GM12801 (cell line): ENCODE results near the gene FGGY.

ENCODE experiments used
- TF ChIP-seq, protein P1 (sequence below): IDR thresholded peaks from one replicate; pipeline ENCODE4 v1.5.1; 2011; ENCODE audit warnings: control low read depth; ENCODE audit not compliant: insufficient read length; ENCODE audit errors: extremely low read depth

FGGY gene

DNA sequence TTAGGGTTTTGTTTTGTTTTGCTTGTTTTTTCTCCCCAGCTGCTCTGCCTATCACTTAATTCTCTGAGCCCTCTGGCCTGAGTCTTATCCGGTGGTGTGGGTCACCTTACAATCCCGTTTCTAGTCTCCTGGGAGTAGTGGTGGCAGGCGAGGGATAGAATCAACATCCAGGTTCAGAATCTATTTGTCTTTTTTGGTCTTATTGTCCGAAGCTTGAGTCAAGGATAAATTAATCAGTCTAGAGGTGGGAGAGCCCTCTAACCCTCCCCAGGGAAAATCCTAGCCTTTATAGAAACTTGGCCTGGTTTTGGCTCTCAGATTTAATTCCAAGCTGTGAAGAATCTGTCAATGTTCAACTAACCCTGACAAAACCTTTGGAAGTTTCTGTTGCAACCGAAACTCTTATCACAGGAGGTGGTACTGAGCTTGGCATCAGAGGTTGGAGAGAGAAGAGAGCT, 246.3 kb downstream of the FGGY start:
- TF ChIP-seq, protein P1, sequence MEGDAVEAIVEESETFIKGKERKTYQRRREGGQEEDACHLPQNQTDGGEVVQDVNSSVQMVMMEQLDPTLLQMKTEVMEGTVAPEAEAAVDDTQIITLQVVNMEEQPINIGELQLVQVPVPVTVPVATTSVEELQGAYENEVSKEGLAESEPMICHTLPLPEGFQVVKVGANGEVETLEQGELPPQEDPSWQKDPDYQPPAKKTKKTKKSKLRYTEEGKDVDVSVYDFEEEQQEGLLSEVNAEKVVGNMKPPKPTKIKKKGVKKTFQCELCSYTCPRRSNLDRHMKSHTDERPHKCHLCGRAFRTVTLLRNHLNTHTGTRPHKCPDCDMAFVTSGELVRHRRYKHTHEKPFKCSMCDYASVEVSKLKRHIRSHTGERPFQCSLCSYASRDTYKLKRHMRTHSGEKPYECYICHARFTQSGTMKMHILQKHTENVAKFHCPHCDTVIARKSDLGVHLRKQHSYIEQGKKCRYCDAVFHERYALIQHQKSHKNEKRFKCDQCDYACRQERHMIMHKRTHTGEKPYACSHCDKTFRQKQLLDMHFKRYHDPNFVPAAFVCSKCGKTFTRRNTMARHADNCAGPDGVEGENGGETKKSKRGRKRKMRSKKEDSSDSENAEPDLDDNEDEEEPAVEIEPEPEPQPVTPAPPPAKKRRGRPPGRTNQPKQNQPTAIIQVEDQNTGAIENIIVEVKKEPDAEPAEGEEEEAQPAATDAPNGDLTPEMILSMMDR, result no peak

DNA sequence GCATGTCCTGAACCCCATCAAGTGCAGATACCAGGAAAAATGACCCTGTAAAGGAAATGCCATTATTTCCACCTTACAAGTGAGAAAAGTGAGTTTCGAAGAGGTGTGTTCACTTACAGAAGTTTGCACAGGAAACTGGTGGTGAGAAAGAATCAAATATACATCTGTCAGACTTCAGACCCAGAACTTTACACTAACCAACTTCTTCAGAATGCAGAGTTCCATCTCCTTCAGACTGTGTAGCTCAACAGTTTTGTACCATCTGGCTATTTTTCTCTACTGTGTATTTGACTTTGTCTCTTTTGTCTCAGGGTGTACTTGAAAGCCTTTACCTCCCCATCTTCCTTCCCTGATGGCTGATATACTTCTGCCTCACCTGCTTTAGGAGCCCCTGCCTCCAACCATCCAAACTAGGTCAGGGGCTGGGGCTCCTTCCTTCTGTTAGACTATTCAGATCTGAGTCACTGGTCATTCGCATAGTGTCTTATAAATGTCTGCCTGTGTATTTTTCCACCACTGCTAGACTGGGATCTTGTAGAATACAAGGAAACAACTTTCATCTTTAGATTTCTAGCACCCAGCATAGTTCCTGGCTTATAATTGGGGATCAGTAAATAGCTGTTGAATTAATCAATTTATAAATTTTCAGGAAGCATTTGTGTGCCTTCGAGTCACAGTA, 247.9 kb downstream of the FGGY start:
- TF ChIP-seq, protein P1, result no peak

DNA sequence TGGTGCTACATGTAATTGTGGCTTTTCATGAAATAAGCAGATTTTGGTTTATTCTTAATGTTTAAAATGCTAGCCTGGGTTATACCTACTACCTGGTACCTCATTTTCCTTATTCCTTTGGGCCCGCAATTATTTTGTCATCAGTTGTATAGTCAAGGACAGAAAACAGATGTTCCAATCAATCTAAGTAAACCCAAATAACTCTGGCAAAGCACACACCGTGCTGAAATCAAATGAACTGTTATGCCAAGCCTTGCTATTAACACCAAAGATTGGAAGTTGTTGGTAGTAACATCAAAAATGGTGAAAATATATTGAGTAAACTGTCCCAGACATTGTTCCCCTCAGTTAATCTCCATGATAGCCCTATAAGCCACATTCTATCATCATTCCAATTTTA, 248.9 kb downstream of the FGGY start:
- TF ChIP-seq, protein P1, result no peak

DNA sequence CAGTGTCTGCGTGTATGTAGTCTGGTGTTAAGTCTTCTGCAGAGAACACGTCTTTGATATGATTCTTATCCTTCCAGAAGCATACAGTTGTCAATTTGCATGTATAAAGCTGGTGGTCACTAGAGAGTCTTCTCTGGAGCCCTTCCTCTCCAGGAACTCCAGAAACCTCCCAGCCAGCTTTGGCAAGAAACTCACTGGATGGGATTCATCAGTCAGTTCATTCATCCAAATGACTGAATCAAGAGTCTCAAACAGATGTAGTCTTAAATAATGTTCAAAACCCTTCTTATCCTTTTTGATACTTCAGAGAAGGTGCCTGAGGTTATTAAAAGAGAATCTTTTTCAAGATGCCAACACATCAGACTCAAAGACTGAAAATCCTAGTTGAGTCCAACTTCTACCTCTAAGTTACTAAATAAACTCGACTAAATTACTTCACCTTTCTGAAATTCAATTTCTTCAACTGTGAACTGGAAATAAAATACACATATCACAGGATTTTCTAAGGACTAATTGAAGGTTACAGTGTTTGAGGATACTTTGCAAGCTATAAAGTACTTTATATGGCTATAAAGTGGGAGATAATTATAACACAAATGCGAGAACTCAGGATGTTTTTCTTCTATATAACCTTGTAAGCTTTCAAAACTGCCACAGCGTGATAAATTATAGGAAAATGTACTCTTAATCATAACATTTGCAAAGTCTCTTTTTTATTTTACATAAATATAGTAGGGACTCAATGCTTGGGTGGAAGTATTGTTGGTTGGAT, 252.4 kb downstream of the FGGY start:
- TF ChIP-seq, protein P1, result no peak

DNA sequence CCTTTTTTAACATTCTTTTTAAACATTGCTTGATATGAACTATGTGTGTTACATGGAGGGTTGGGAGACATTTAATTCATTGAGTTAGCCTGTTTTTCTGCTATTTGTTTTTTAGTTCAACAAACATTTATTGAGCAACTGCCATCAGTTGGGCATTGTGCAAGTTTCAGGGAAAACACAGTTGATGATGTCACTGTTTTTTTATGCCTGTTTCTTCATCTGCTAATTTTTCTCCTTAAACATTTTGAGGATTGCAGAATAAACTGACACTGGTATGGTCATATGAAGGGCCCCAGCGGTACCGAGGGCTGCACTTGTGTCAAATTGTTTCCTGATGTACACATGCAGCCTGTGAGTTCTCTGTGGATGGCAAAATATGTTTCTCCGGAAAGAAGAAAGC, 253.0 kb downstream of the FGGY start:
- TF ChIP-seq, protein P1, result no peak

DNA sequence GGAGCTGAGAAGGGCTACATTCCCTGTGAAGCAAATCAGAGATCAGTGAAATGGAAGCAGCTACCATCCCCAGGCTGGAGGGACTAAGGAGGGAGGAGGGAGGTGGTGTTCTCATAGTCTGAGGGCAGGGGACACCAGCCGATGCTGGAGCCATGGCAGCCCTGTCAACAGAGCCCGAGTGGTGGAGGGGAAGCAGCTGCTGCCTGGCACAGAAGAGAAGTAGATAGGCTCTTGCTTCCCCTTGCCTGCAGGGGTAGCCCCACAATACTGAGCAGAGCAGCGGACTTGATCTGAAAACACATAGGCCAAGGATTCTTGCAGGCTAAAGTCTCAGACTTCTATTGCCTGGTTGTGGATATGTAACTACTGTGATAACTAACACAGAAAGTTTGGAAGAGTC, 255.1 kb downstream of the FGGY start:
- TF ChIP-seq, protein P1, result no peak

DNA sequence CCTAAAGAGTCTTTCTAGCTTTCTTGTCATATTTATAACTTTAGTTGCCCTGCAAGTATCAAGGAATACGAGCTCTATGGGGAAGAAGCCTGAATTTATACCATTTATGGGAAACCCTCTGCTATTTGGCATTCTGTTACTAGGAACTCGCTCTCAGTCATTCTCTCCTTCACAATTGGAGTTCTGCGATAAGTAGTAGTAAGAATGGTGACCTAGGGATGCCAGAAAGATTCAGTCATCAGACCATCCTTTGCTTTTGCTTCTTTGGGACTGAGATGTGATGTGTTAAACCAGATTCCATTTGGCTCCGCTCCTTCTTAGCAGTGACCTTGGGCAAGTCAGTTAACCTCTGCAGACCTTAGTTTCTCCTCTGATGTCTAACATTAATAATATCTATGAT, 256.5 kb downstream of the FGGY start:
- TF ChIP-seq, protein P1, result no peak
